ENCODE data around the gene HSDL1.

DNA sequence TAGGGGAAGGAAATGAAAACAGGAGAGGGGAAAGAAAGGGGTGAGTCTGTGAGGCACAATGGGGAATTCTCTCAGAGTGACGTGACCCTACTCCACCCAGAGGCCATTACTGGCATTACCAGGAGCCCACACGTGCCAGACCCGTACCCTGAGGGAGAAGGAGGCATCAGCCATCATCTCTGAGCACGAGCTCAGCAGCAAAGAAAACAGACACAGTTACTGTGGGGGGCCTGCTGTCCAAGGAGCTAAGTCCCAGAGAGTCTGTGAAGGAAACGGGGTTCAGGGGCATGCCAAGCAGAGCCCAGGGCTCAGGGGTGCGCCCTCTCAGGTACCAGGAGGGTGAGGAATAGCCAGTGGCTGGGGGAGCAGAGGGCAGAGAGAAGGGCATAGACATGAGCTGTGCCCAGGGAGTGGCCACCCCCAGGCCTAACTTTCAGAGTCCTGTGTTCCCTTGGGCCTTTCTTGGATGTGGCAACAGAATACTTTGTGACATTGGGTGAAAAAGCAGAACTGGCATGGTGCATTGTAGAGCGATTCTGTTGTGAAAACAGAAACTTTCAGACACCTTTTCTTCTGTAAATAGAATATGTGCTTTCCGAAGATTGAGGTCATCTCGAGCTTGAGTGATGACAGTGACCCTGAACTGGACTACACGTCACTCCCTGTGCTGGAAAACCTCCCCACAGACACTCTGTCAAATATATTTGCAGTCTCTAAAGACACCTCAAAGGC is 30.5 kb upstream of the HSDL1 start:
- TF ChIP-seq, protein P1, sequence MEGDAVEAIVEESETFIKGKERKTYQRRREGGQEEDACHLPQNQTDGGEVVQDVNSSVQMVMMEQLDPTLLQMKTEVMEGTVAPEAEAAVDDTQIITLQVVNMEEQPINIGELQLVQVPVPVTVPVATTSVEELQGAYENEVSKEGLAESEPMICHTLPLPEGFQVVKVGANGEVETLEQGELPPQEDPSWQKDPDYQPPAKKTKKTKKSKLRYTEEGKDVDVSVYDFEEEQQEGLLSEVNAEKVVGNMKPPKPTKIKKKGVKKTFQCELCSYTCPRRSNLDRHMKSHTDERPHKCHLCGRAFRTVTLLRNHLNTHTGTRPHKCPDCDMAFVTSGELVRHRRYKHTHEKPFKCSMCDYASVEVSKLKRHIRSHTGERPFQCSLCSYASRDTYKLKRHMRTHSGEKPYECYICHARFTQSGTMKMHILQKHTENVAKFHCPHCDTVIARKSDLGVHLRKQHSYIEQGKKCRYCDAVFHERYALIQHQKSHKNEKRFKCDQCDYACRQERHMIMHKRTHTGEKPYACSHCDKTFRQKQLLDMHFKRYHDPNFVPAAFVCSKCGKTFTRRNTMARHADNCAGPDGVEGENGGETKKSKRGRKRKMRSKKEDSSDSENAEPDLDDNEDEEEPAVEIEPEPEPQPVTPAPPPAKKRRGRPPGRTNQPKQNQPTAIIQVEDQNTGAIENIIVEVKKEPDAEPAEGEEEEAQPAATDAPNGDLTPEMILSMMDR (conservative IDR thresholded peaks at IDR 0.05 in 1 of 2, IDR thresholded peaks at IDR 0.05 in 1 of 2; ENCODE audit: low read depth in 1 of 2, low read length in 2 of 2) = peak; percentile 65 to 74
- no peak for TF ChIP-seq EZH2 (IDR thresholded peaks at IDR 0.05; ENCODE audit: low read length, missing control alignments)

Measured in fibroblast of lung (primary cell).